Epidermal melanocyte (primary cell): ENCODE data around the gene SLC2A9.

Experiments used
- DNase-seq: peaks from one replicate; pipeline ENCODE4 v3.0.0; 2011; ENCODE audit warnings: low spot score; ENCODE audit not compliant: insufficient read length

SLC2A9 gene

GRCh38 chr4:9894644-9895332 lies 126.5 kb downstream of the SLC2A9 start:
- no peak for DNase-seq

GRCh38 chr4:9893329-9894108 lies 127.8 kb downstream of the SLC2A9 start:
- no peak for DNase-seq

DNA sequence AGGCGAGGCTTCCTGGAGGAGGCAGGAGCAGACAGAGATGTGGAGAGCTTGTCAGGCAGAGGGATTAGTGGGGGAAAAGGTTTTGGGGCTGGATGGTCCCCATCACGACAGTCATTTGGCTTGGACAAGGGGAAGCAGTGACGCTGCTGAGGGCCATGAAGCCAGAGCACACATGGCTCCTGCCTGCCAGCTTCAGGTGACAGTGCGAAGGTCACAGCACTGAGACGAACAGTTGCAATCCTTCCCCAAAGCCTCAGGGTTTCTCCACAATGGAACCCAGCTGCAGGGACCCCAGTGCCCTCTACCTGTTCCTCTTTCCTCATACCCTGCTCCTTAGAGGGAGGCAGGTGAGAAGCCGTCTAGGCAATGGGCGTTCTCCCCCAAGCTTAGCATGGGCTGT lies 129.6 kb downstream of the SLC2A9 start:
- no peak for DNase-seq

- no peak for DNase-seq
Measured at GRCh38 chr4:9891056-9891455, 130.2 kb downstream of the SLC2A9 start.

DNA sequence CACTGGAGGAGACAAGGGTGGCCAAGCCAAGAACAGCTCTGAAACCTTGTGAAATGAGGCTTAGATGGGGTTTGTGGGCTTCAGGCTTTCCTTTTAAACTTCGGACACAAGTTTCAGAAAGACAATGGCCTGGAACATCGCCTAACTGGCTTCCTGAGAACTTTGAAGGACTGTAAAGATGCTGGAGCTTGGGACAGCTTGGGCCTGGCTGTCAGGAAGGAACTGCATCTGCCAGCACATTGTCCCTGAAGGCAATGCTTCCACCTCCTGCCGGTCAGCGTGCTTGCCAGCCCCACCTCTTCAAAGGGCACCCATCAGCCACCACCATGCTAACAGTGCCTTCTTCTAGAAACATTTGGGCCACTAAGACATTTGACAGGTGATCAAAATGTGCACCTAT lies 132.0 kb downstream of the SLC2A9 start:
- DNase-seq, result no peak

- DNase-seq, result no peak
Measured at GRCh38 chr4:9885958-9886357, 135.3 kb downstream of the SLC2A9 start.

- no peak for DNase-seq
Measured at GRCh38 chr4:9880406-9881197, 140.7 kb downstream of the SLC2A9 start.

DNA sequence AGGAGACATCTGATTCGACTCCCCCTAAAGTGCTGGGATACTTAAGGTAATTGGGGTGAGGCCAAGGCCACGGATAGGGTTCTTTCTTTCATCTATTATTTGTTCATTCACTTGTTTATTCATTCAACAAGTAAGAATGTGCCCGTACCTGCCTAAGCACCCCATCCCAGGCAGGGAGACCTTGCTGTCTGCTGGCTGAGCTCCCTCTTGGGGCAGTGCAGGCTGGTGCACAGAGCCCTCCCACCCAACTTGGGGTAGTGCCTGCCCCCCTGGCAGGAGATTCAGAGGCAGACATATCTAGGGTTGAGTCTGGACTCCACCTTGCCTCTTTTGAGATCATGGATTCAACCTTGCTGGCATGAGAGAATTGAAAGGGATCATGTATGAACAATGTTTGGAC lies 144.2 kb downstream of the SLC2A9 start:
- DNase-seq, result no peak

GRCh38 chr4:9875516-9875915 lies 145.8 kb downstream of the SLC2A9 start:
- no peak for DNase-seq

DNA sequence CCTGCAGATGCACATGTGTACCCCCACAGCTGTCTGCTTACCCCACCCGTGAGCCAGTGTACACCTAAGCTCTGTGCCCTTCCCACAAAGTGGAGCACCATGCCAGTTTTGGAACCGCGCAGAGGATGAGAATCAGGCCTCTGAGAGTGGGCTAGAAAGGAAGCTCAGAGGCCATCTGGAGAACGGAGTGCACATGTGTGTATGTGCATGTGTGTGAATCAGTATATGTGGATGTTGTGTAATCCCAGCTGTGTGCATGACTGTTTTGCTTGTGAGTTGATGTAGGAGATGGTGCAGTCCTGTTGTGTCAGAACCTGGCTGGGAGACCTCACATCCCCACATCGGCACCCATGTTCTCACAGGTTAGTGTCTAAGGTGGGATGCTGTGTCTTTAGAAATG lies 146.9 kb downstream of the SLC2A9 start:
- no peak for DNase-seq

DNA sequence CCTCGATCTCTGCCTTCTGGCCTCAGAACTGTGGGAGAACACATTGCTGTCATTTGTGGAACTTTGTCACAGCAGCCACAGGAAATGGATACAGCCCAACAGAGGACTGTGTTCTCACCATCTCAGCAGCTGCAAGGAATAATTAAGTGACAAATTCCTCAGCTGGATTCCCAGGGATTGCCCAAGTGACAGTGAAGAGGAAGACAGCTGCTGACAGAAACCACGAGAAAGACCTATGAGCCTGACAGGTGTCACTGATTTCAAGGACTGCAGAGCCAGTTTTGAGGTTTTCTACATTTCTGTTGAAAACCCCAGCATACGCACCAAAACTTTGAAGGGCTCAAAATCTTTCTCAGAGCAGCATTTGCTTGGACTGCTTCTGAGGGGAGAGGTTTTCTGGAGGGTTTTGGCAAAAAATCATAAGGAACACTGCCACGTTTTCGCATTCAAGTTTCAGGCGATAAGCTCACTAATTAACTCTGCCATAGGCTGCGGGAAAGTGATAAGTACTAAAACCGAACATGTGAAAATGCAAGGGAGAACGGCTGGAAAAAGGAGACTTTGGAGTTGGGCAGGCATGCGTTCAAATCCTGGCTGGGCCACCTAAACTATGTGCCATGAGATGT lies 151.0 kb downstream of the SLC2A9 start:
- no peak for DNase-seq

- no peak for DNase-seq
Measured at GRCh38 chr4:9867751-9868425, 153.4 kb downstream of the SLC2A9 start.

- DNase-seq, result no peak
Measured at GRCh38 chr4:9866931-9867330, 154.4 kb downstream of the SLC2A9 start.

- DNase-seq, result no peak
Measured at GRCh38 chr4:9861561-9861960, 159.7 kb downstream of the SLC2A9 start.

DNA sequence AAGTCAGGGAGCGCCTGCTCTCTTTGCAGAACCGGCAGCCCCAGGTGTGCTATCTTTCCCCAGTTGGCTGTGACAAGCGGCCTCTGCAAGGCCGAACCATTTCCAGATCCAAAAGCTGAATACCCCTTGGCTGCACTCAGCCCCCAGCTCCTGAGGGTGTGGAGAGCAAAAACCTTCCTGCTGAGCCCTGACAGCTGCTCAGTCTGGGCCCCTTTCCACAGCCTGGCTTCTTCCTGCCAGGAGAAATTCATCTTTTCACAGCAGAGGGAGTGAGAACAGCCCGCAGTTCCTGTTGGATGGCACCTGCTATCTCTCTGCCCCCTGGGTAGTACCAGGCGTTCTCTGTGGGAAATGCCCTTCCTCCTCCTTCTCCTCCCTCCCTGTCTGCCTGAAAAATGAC lies 161.5 kb downstream of the SLC2A9 start:
- DNase-seq, result no peak

DNA sequence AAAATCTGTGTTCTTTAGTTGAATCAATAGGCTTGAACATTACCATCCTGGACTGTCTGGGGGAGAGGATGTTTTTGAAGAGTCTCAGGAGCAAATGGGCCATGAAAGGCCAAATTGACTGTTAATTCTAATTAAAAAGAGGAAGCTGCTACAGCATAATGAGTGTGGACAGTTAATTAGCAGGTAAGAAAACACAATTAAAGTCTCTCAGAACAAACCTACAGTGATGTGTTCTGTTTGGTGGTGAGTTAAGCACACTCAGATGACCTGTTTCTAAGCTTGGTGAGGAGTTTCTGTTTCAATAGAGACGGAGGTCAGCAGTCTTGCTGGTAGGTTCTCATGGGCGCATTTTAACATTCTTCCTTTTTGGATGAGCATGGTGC lies 171.8 kb downstream of the SLC2A9 start:
- DNase-seq, result no peak

DNA sequence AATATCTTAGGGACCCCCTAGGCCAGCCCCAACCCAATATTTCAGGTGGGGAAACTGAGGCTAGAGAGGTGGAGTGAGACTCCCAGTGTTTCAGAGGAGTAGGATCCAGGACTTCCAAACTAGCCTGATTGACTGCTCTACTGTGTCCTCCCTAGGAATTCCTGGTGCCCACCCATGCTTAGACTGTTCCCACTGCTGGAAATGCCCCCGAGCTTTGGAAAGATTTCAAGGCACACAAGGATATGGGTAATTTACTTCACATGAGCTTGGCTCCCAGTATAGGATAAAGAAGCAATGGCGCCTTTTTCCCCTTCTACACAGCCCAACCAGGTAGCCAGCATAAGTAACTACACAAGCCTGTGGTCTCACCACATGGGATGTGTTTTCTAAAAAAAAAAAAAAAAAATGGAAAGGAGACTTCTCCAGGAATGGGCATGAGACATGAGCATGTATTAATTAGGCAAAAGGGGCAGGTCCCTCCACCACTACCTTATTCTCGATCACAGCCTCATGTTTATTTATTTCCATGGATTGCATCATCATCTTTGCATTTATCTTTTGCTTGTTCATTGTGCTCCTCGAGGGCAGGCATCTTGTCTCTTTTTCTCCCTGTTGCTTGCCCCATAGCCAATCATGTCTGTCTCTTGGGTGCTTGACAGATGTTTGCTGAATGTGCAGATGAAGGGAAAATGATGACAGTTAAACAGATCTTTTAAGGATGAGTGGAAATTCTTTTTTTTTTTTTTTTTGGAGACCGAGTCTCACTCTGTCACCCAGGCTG lies 173.1 kb downstream of the SLC2A9 start:
- no peak for DNase-seq

GRCh38 chr4:9845791-9846493 lies 175.4 kb downstream of the SLC2A9 start:
- DNase-seq, result no peak

DNA sequence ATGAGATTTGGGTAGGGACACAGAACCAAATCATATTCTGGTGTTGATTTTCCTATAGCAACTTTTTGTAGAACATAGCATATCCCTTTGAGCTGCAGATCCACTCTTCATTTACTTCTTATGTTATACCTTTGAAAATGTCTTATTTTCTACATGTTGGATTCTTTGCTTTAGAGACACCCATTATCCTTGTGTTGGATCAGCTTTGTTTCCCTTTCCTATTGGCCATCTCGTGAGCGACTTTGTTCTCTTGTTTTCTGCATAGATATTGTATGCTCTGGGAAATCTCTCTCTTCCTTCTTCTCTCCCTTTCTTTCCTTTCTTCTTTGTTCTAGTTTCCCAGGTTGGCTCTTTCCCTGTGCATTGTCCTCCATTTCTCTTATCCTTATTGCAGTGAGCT lies 180.2 kb downstream of the SLC2A9 start:
- no peak for DNase-seq

DNA sequence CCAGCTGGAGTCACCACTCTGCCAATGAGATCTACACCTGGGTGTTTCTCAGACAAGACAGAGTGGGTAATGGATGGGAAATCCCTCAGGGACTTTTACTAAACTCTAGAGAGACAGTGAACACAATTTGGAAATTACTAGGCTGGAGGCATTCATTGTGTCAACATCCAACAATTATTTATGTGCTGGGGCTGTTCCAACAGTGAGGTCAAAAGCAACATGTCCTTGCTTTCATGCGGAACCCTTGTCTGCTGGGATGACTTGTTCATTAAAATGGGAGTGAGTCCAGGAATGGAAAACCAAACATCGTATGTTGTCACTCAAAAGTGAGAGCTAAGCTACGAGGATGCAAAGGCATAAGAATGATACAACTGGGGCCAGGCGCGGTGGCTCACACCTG lies 185.9 kb downstream of the SLC2A9 start:
- DNase-seq, result no peak
